HL-60 (cell line): ENCODE measurements around the gene API5.

Experiments used
- GABPA ChIP-seq: IDR thresholded peaks from 2 replicates; pipeline ENCODE4 v1.6.1; 2012; ENCODE audit warnings: low read depth
- POLR2AphosphoS5 ChIP-seq: IDR thresholded peaks from 2 replicates; pipeline ENCODE4 v1.6.1; 2012; ENCODE audit warnings: low read depth
- TF ChIP-seq, protein P1 (sequence below): IDR thresholded peaks from one replicate; pipeline ENCODE4 v1.5.1; 2011; ENCODE audit warnings: low read length, control low read depth, inconsistent platforms; ENCODE audit not compliant: insufficient read depth

DNA sequence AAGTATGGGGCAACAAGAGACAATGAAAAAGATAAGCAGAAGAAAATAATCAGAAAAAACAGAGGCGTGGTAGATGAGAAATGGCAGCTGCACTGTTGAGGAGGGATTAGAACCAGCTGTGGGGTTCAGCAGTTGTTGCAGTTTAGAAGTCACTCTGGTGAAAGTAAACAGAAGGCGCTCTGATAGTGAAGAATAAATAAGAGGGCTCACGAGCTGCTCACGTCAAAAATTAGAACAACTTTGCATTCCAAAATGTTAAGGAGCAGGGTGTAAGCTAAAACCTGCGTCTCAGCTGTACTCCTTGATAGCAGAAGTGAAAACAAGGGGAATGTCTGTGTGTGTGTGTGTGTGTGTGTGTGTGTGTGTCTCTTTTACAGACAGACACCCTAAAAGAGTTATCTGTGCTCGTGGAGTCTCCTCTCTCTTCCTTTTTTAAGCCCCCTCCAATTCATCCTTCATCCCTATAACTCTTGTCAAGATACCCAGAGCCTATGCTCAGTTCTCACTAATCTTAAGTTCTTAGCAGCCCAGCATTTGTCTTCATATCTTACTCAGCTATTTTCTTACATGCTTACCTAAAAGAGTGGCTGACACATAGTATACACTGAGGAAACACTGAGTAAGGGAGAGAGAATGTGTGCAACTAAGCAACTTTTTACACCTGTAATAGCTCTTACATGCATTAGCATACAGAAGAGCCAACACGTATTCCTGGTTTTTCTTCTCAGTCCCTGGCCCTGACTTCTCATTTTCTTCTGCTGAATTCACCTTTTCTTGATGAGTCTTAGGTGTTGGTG, 55.8 kb downstream of the API5 start:
- TF ChIP-seq POLR2AphosphoS5 (no peak), GABPA (no peak)
- TF ChIP-seq, protein P1, sequence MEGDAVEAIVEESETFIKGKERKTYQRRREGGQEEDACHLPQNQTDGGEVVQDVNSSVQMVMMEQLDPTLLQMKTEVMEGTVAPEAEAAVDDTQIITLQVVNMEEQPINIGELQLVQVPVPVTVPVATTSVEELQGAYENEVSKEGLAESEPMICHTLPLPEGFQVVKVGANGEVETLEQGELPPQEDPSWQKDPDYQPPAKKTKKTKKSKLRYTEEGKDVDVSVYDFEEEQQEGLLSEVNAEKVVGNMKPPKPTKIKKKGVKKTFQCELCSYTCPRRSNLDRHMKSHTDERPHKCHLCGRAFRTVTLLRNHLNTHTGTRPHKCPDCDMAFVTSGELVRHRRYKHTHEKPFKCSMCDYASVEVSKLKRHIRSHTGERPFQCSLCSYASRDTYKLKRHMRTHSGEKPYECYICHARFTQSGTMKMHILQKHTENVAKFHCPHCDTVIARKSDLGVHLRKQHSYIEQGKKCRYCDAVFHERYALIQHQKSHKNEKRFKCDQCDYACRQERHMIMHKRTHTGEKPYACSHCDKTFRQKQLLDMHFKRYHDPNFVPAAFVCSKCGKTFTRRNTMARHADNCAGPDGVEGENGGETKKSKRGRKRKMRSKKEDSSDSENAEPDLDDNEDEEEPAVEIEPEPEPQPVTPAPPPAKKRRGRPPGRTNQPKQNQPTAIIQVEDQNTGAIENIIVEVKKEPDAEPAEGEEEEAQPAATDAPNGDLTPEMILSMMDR, result no peak
